ENCODE data around the gene BAIAP3.

- TF ChIP-seq CTCF (IDR thresholded peaks at IDR 0.05) (no peak), POLR2A (IDR thresholded peaks at IDR 0.05) (no peak)
Measured at GRCh38 chr16:1381612-1382406, 48.4 kb downstream of the BAIAP3 start.
